Stimulated activated CD8-positive, alpha-beta memory T cell treated with anti-CD3 and anti-CD28 coated beads, Interleukin-4, amount 100 ng/mL, for 24 hours (primary cell): ENCODE data around the gene HAUS8.
"Not testable (repeated sequence)": the region's sequence is repeated elsewhere in the genome, so short reads cannot be mapped to it uniquely, and the experiment has no call there.

Source experiments
- DNase-seq: peaks from one replicate; pipeline ENCODE4 v3.0.0-alpha.2; 2020; ENCODE audit warnings: low read depth

HAUS8 gene

DNA sequence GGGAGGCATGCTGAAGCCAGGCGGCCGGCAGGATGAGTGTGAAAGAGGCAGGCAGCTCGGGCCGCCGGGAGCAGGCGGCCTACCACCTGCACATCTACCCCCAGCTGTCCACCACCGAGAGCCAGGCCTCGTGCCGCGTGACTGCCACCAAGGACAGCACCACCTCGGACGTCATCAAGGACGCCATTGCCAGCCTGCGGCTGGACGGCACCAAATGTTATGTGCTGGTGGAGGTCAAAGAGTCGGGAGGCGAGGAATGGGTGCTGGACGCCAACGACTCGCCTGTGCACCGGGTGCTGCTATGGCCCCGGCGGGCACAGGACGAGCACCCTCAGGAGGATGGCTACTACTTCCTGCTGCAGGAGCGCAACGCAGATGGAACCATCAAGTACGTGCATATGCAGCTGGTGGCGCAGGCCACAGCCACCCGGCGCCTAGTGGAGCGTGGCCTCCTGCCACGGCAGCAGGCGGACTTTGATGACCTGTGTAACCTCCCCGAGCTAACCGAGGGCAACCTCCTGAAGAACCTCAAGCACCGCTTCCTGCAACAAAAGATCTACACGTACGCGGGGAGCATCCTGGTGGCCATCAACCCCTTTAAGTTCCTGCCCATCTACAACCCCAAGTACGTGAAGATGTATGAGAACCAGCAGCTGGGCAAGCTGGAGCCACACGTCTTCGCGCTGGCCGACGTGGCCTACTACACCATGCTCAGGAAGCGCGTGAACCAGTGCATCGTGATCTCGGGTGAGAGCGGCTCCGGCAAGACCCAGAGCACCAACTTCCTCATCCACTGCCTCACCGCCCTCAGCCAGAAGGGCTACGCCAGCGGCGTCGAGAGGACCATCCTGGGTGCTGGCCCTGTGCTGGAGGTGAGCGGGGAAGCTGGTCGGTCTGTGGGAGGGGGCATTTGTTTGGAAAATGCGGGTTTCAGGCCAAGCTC is 26.7 kb upstream of the HAUS8 start:
- DNase-seq: no peak

DNA sequence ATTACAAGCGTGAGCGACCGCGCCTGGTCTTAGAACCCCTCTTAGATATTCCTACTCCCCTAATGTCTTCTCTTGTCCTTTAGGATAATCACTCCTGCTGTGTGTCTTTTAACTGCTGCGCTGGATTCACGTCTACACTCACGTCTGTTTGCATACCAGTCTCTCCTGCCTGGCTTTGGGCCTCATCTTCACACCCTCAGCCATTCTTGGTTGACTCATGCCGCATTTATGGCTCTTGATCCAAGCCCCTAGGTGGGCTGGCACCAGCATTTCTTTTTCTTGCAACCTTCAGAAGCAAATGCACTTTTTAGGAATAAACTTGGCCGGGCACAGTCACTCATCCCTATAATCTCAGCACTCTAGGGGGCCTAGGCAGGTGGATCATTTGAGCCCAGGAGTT is 23.1 kb upstream of the HAUS8 start:
- DNase-seq: no peak

DNA sequence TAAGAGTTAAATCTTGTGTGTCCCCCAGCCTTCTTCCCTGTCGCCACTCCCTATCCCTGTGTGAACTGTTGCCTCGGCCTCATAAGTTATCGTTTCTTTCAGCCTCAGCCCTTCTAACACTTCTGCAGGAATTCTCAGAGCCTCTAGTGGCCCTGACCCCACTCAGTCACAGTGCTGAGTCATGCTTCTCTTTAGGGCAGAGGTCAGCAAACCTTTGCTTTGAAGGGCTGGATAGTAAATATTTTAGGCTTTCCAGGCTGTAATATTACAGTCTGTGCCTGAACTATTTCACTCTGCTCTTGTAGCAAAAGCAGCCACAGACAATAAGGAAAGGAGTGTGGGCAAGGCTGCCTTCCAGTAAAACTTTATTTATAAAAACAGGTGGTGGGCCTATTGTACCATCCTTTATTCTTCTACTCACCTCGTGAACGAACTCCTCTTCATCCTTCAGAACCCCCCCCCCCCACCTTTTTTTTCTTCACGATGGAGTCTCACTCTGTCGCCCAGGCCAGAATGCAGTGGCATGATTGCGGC is 22.4 kb upstream of the HAUS8 start:
- no peak for DNase-seq

DNA sequence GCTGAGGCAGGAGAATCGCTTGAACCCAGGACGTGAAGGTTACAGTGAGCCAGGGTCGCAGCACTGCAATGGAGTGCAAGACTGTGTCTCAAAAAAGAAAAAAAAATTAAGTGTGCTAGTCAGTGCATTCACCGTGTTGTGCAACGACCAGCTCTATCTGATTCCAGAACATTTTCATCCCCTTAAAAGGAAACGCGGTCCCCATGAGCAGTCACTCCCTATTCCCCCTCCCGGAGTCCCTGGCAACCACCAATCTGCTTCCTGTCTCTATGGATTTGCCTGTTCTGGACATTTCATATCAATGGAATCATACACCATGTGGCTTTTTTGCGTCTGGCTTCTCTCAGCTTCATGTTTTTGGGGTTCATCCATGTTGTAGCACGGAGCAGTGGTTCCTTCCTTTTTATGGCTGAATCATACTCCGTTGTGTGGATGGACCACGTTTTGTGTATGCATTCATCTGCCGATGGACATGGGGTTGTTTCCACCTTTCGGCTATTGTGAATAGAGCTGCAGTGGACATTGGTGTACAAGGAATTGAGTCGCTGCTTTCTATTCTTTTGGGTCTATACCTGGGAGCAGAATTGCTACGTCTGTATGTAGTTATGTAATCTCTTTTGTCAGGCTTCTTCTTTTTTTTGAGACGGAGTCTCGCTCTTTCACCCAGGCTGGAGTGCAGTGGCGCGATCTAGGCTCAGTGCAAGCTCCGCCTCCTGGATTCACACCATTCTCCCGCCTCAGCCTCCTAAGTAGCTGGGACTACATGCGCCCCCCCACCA is 20.1 kb upstream of the HAUS8 start:
- DNase-seq: no peak

DNA sequence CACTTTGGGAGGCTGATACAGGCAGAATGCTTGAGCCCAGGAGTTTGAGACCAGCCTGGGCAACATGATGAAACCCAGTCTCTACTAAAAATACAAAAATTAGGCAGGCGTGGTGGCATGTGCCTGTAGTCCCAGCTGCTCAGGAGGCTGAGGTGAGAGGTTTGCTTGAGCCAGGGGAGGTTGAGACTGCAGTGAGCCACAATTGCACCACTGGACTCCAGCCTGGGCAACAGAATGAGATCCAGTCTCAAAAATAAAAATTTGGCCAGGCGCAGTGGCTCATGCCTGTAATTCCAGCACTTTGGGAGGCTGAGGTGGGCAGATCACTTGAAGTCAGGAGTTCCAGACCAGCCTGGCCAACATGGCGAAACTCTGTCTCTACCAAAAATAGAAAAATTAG is 19.4 kb upstream of the HAUS8 start:
- DNase-seq: not testable (repeated sequence)

DNA sequence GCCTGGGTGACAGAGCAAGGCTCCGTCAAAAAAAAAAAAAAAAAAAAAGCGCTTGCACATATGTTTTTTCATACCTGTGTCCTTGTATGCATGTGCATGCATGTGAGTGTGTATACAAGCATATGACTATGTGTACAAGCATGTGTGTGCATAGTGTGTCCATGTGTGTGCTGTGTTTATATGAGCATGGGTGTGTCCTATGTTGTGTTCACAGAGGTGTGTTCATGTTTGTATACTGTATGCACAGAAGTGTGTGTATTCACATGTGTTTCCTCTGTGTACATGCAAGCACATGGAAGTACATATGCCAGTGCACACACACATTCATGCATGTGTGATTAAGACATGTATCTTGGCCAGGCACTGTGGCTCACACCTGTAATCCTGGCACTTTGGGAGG is 17.4 kb upstream of the HAUS8 start:
- no peak for DNase-seq

DNA sequence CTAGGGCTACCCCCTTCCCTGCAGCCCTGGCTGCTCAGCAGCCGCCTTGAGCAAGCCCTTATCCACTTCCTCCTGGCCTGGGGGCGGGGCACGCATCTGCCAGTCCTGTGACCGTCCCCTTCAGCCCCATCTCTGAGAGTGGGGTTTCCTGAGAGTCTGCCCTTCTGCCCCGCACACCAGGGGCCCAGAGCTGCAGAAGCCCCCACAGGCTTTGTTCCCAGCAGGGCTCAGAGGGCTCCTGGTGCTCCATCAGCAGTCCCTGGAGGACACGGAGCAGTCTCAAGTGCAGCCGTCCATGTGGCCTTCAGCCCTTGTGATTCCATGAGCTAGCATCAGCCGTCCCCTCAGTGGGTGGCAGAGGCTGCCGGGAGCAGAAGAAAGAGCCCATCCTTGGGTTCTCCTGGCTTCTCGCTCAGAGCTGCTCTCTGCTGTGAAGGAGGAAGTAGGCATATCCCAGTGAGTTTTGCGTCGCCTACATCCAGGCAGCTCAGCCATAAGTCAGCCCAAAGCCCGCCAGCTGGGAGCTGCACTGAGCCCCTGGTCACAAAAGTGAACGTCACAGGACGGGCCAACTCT is 16.6 kb upstream of the HAUS8 start:
- DNase-seq: no peak

DNA sequence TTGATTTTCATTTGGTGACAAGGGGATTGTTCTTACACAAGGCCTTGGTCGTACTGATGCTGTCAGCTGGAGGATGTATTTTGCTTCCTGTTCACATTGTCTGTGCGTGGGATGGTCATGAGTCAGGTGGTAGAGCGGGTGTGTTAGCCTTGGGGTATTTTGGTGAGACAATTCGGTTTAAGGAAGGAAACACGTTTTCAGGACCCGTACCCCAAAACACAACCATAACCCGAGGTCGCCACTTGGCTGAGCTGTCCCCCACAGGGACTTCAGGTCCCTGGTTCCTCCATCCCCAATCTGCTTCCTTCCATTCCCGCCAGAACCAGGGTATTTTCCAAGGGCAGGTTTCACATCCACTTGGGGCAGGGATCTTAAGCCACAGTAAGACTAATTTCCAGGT is 15.3 kb upstream of the HAUS8 start:
- no peak for DNase-seq

DNA sequence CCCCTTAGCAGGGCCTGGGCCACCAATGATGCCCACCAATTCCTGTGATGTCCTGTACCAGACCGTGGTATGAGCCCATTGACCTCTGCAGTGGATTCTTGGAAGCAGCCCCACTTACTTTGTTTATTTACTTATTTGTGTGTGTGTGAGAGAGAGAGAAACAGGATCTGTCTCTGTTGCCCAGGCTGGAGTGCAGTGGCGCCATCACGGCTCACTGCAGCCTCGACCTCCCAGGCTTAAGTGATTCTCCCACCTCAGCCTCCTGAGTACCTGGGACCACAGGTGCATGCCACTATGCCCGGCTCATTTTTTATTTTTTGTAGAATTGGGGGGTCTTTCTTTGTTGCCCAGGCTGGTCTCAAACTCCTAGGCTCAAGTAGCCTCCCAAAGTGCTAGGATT is 13.3 kb upstream of the HAUS8 start:
- no peak for DNase-seq

DNA sequence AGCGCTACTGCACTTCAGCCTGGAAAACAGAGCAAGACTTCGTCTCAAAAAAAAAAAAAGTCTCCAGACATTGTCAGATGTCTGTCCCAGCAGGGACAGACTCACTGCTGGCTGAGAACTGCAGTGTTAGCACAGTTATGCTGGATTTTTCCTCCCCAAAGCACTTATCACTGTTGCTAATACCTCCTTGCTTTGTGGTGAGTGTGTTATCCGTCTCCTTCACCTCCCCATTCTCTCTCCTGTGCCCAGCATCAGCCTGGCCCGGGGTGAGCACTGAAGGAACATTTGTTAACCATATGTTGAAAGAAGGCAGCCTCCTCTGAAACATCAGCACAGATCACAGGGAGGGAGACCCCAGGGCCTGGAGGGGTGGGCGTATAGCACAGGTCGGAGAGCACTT is 11.6 kb upstream of the HAUS8 start:
- no peak for DNase-seq

DNA sequence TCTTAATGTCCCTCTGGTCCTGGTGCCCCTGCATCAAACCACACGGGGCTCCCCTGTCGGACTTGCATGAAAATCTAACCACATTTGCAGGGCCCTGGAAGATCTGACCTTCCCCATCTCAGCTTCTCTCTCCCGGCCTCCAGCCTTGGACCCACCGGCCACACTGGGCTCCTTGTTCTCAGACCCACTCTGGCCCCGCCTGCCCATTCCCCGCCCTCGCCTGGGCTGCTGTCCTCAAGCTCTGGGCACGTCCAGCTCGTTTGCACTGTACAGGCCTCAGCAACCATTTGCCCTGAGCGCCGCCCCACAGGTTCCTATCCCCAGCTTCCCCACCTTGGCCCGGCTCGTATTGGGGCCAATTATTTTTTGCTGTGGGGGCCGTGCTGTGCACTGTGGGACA is 10.9 kb upstream of the HAUS8 start:
- DNase-seq: no peak

DNA sequence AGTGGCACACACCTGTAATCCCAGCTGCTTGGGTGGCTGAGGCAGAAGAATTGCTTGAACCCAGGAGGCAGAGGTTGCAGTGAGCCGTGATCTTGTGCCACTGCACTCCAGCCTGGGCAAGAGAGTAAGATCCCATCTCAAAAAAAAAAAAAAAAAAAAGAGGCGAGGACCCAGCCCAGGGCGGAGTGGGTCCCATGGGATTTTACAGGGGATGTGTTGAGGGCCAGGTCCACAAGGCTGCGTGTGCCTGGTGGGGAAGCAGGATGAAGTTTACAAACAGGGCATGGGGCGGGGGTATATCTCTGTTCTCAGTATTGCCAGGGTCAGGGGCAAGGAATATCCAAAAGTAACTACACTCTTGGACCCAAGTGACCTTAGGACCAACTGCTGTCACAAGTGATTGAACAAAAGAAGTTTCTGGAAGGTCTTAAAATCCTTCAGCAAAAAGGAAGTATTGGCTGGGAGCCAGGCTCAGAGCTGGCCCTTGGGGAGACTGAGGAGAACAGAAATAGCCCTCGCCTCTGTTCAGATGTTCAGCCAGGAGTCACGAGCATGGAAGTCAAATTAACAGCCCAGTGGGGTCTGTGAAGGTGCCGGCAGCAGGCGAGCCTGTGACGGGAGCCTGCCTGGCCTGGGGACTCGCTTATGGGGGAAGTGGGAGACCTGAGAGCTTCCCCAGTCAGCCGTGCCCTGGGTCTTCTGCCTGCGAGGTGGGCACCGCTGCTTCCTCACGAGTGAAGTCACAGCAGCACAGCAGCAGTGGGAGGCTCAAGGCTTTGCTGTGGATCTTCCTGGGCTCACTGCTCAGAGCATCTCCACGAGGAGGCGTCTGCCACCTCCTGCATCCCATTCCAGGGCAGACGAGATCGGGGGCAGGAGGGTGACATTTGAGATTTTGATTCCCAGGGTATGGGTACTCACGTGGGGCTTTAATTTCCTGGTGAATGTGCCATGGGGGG is 6.7 kb upstream of the HAUS8 start:
- no peak for DNase-seq

DNA sequence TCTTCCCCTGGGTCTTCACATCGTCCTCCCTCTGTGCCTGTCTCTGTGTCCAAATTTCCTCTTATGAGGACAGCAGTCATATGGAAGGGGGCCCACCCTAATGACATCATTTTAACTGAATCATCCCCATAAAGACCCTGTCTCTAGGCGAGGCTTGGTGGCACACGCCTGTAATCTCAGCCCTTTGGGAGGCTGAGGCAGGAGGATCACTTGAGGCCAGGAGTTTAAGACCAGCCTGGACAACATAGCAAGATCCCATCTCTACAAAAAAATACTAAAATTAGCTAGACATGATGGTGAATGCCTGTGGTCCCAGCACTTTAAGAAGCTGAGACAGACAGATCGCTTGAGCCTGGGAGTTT is 5.2 kb upstream of the HAUS8 start:
- no peak for DNase-seq

DNA sequence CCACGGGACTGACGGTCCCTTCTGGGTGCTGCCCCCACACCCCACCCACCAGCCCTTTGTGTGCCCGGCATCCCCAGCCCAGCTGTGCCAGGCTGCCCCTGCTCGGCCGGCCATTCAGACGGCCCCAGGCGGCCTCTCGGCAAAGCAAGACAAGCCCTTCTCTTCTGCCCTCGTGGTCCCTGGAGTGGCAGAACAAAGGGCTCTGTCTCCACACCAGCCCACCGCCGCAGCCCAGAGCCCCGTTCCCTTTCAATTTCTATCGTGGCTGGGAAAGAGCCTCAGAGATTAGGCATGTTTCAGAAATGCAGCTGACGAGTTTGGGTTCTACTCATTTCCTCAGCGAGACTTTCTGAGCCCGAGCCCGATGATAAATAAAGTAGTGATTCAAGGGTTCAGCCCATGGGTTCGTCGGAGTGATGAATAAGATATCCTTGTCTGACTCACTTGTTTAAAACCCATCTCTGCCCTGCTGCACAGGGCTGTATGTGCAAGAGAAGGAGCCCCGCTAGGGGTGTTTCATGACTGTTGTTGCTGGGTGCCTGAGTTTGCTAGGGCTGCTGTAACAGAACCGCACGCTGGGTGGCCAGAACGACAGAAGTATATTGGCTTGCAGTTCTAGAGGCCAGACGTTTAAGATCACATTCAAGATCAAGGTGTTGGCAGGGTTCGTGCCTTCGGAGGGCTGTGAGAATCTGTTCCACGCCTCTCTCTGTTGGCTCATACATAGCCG is 4.6 kb upstream of the HAUS8 start:
- peak; percentile 50 for DNase-seq

DNA sequence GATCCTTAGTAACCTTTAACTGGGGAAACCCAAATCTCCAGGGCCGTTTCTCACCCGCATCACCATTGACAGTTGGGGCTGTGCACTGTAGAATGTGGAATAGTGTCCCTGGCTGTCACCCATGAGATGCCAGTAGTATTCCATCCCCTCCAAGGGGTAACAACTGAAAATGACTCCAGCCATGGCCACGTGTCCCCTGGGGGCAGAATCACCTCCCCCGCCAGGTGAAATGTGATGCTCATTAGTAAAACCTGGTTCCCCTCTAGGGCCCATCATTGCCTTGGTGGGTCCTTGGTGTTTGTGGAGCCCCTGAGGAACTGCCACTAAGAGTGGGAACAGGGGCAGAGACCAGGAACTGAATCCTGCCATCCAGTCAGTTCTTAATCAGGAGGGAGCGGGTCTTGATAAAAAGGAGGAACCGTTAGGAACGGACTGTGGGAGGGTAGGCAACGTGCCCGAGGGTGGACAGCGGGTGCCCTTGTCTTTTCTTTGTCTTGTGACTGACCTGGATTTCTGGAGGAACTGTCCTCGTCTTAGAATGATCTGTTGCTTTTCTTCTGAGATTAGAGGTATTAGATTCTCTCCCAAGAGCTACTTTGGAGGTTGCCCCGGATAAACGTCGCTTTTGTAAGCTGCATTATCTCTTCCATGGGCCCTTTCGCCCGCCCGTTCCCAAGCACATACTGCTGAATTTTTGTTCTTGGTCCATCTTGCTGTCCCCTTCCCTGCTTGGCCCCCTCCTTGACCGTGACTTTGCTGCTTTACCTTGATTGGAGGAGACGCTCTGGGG is 3.9 kb upstream of the HAUS8 start:
- no peak for DNase-seq

DNA sequence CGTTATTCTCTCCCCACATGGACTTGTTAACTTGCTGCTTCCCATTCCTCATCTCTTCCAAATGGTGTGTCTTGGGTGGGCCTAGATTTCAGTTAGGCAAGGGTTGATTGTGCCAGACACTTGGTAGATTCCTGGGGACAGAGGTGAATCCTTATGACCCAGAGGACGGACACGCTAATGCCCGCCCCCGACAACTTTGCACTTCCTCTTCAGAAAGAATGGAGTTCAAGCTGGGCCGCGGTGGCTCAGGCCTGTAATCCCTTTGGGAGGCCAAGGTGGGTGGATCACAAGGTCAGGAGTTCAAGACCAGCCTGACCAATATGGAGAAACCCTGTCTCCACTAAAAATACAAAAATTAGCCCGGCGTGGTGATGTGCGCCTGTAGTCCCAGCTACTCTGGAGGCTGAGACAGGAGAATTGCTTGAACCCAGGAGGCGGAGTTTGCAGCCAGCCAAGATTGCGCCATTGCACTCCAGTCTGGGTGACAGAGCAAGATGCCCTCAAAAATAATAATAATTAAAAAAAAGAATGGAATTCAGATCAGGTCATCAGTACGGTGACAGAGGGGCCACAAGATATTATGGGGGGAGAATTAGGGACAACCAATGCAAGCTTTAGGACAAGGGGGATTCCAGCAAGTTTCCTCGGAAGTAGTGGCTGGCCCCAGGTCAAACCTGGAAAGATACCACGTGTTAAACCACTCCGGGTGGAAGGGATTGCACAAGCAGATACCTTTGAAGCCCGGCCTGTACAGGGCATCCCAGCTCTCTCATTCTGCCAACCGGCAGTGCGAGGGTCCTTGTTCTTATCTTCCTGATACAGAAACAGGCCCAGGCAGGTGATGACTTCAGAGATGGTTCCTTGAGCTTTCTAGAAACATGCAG is 3.0 kb upstream of the HAUS8 start:
- DNase-seq: no peak

DNA sequence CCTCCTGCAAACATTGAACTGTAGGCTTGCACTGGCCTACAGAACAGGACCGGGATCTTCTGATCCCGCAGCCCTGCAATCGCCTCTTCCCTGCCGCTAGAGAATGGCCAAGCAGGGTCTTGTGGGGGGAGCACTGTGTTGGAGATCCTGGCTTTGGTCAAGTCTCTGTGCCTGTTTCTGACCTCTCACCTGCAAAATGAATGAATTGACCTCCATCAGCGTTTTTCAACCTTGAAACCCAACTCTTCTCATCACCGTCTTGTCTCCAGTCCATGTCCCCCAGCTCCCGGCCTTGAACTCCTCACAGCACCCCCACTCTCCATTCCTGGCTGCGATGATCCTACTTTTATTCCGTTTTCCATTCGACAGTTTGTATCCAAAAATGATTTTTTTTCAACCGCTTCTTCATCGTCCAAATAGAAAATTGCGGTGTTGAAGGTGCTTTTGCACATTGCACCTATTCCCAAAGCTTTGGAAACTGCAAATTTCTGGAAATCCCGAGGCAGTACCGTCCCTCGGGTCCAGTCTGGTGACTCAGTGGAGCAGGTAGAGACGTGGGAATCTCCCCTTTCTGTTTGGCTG is 2.3 kb upstream of the HAUS8 start:
- DNase-seq: no peak

DNA sequence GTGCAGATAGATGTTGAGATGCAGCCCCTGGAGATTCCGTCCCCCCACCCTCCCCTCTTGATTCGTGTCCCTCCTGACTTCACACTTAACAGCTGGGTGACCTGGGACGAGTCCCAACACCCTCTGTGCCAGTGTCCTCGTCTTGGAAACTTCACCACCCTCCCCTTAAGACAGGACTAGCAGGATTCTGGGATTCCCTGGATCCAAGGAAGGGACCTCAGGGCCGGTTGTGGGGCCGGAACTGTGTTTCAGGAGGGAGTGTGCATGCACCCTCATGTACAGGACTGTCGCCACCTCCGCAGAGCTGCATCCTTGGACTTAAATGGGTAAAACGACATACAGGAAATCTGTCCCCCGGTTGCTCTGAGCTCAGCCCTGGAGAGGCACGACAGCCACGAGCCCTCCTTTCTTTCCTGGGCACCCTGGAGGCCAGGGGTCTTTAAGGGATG is 1.3 kb upstream of the HAUS8 start:
- DNase-seq: no peak
